GM12878 (cell line): ENCODE data around the gene PPP3CA. TPM values are rescaled to one million over a fixed set of nuclear protein-coding genes. Genes with fewer than 3 reads are reported as not detected.
A peak's percentile ranks its signal among the peaks of the same experiment; 100 is the strongest.

ENCODE experiments used
- ASH2L ChIP-seq: fragments of 300-600, 200-600 bp; sonication (generic); IDR thresholded peaks from 2 replicates; pipeline ENCODE4 v1.6.1; 2017; ENCODE audit warnings: low read depth, mild to moderate bottlenecking, borderline replicate concordance
- BHLHE40 ChIP-seq, 2 experiments: fragments of 450-650 bp in 1 of 2; IDR thresholded peaks; 2 replicates each; pipeline ENCODE4 v1.6.1; 2011 to 2017; ENCODE audit warnings: low read depth in 2 of 2, borderline replicate concordance in 1 of 2, improper control_type of control experiment in 1 of 2, low read length in 1 of 2, mild to moderate bottlenecking in 1 of 2
- BRCA1 ChIP-seq: IDR thresholded peaks from 2 replicates; pipeline ENCODE4 v1.6.1; 2011; ENCODE audit warnings: low read depth, low read length, improper control_type of control experiment
- CEBPB ChIP-seq, 2 experiments: fragments of 150-350 bp in 1 of 2; IDR thresholded peaks; 2 replicates each; pipeline ENCODE4 v1.6.1; 2012 to 2014; ENCODE audit warnings: low read depth in 2 of 2, low read length in 2 of 2, borderline replicate concordance in 1 of 2, inconsistent platforms in 1 of 2
- CHD2 ChIP-seq: IDR thresholded peaks from 2 replicates; pipeline ENCODE4 v1.6.1; 2011; ENCODE audit warnings: low read depth, low read length, improper control_type of control experiment, borderline replicate concordance
- CREM ChIP-seq: IDR thresholded peaks from 2 replicates; pipeline ENCODE4 v1.6.1; 2014; ENCODE audit warnings: antibody characterized with exemption, low read depth
- DPF2 ChIP-seq: fragments of 450-650 bp; IDR thresholded peaks from 2 replicates; pipeline ENCODE4 v1.6.1; 2017; ENCODE audit warnings: mild to moderate bottlenecking
- HDAC6 ChIP-seq: fragments of 200-600 bp; sonication (generic); IDR thresholded peaks from one replicate; pipeline ENCODE4 v1.8.0; 2017; ENCODE audit warnings: antibody characterized with exemption; ENCODE audit not compliant: unreplicated experiment
- IKZF2 ChIP-seq, 2 experiments: fragments of 450-650 bp; IDR thresholded peaks; 2 replicates each; pipeline ENCODE4 v1.6.1; 2017; ENCODE audit warnings: mild to moderate bottlenecking in 2 of 2, moderate library complexity in 2 of 2
- JUNB ChIP-seq: IDR thresholded peaks from 2 replicates; pipeline ENCODE4 v1.6.1; 2016; ENCODE audit warnings: antibody characterized with exemption, mild to moderate bottlenecking
- KDM1A ChIP-seq: fragments of 200-600 bp; sonication (generic); IDR thresholded peaks from 2 replicates; pipeline ENCODE4 v1.6.1; 2016; ENCODE audit warnings: borderline replicate concordance
- LARP7 ChIP-seq: fragments of 450-650 bp; IDR thresholded peaks from 2 replicates; pipeline ENCODE4 v1.6.1; 2017; ENCODE audit warnings: mild to moderate bottlenecking
- MEF2B ChIP-seq: fragments of 450-650 bp; IDR thresholded peaks from 2 replicates; pipeline ENCODE4 v1.6.1; 2018; ENCODE audit warnings: mild to moderate bottlenecking, moderate library complexity; ENCODE audit not compliant: partially characterized antibody, poor library complexity, severe bottlenecking
- MXI1 ChIP-seq: fragments of 150-350 bp; IDR thresholded peaks from 2 replicates; pipeline ENCODE4 v1.6.1; 2011; ENCODE audit warnings: low read depth, mild to moderate bottlenecking, inconsistent platforms, low read length, improper control_type of control experiment
- MYC ChIP-seq: IDR thresholded peaks from 2 replicates; pipeline ENCODE4 v1.6.1; 2011; ENCODE audit warnings: mild to moderate bottlenecking, low read length, moderate library complexity, inconsistent platforms; ENCODE audit not compliant: insufficient read depth, insufficient replicate concordance, insufficient read length, severe bottlenecking
- NFYA ChIP-seq: IDR thresholded peaks from 2 replicates; pipeline ENCODE4 v1.6.1; 2011; ENCODE audit warnings: low read depth, mild to moderate bottlenecking, low read length, improper control_type of control experiment, borderline replicate concordance
- PAX5 ChIP-seq: IDR thresholded peaks from 2 replicates; pipeline ENCODE4 v1.6.1; 2011; ENCODE audit warnings: low read depth, low read length, borderline replicate concordance
- PML ChIP-seq: IDR thresholded peaks from 2 replicates; pipeline ENCODE4 v1.6.1; 2012; ENCODE audit warnings: low read length, inconsistent platforms
- POLR2A ChIP-seq: IDR thresholded peaks from 2 replicates; pipeline ENCODE4 v1.6.1; 2011; ENCODE audit warnings: low read depth, mild to moderate bottlenecking, low read length
- POLR2AphosphoS2 ChIP-seq: IDR thresholded peaks from 2 replicates; pipeline ENCODE4 v1.6.1; 2011; ENCODE audit warnings: low read depth, mild to moderate bottlenecking, low read length, improper control_type of control experiment, moderate library complexity
- POU2F2 ChIP-seq: IDR thresholded peaks from 3 replicates; pipeline ENCODE4 v1.6.1; 2011; ENCODE audit warnings: low read depth, mild to moderate bottlenecking, low read length, borderline replicate concordance
- RBBP5 ChIP-seq: fragments of 200-600 bp; sonication (generic); conservative IDR thresholded peaks from 2 replicates; pipeline ENCODE4 v1.6.1; 2016
- RCOR1 ChIP-seq: conservative IDR thresholded peaks from 2 replicates; pipeline ENCODE4 v1.6.1; 2012; ENCODE audit warnings: low read depth, low read length, improper control_type of control experiment
- SUPT20H ChIP-seq: IDR thresholded peaks from 2 replicates; pipeline ENCODE4 v1.6.1; 2011; ENCODE audit warnings: low read depth, mild to moderate bottlenecking, low read length, moderate library complexity, borderline replicate concordance; ENCODE audit not compliant: control insufficient read depth
- TARDBP ChIP-seq: IDR thresholded peaks from 2 replicates; pipeline ENCODE4 v1.6.1; 2016; ENCODE audit warnings: borderline replicate concordance
- TCF7 ChIP-seq: IDR thresholded peaks from 2 replicates; pipeline ENCODE4 v1.6.1; 2014; ENCODE audit warnings: antibody characterized with exemption, borderline replicate concordance
- ZBED1 ChIP-seq: IDR thresholded peaks from 2 replicates; pipeline ENCODE4 v1.6.1; 2016; ENCODE audit warnings: borderline replicate concordance
- ZNF24 ChIP-seq: fragments of 450-650 bp; IDR thresholded peaks from 2 replicates; pipeline ENCODE4 v1.6.1; 2017; ENCODE audit warnings: antibody characterized with exemption, mild to moderate bottlenecking
- polyA plus RNA-seq, 11 experiments: library from polyadenylated mRNA; depleted of rRNA in 4 of 11; unstranded in 6 of 11; stranded (reverse) in 5 of 11; fragments of >200 nt; fragmentation: Nextera tagmentation in 4 of 11; fragmentation: Illumina TruSeq in 1 of 11; extraction: Ambion mirVana in 4 of 11; extraction: Trizol in 1 of 11; gene quantifications; 1 replicate in 1 of 11; 2 replicates in 10 of 11; pipeline versions ENCODE4 v1.2.1 to v1.2.3, GENCODE V29; 2011 to 2016; ENCODE audit warnings: inconsistent platforms in 2 of 11, missing spikeins in 2 of 11, low read depth in 1 of 11
- total RNA-seq, 4 experiments: library from RNA; depleted of rRNA in 3 of 4; stranded (reverse); fragments of >200 nt in 3 of 4; fragmentation: Illumina TruSeq in 1 of 4; extraction: Trizol in 1 of 4; gene quantifications; 2 replicates each; pipeline versions ENCODE4 v1.2.1 to v1.2.3, GENCODE V29; 2013 to 2021
- TF ChIP-seq, protein P1 (sequence below): IDR thresholded peaks from 2 replicates; pipeline ENCODE4 v1.6.1; 2012; ENCODE audit warnings: mild to moderate bottlenecking, low read depth, low read length
- TF ChIP-seq, protein P2 (sequence below): fragments of 450-650 bp; IDR thresholded peaks from 2 replicates; pipeline ENCODE4 v1.6.1; 2017; ENCODE audit warnings: mild to moderate bottlenecking

The PPP3CA gene
- total and polyA plus RNA-seq, 10 of the 15 experiments (the other 5 are each of a cell fraction or from before 2014, with no cell fraction given) = 0.33 to 9.0 (median 1.0) TPM

DNA sequence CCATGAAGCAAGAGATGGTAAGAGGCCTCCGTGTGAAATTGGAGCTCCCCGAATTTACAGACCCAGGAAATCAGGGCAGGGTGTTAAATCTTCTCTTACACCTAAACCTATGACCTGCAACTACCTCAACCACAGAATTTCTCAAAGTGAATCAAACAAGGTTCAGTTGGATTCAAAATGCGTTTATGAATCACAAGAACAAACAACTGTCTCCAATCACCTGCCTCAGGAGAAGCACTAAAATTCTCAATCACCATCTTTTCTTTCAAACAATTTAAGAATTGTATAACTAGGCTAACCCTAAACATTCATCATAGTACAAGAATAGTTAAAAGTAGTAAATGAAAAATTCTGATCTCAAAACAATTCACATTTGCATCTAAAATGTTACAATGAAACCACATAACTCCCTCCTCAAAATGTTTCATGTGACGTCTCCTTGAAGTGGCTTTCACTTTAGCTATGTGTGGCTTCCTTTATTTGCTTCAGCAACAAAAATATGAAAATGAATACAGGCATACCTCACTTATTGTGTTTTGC, 19.2 kb downstream of the PPP3CA start (continued):
- TF ChIP-seq, protein P1, sequence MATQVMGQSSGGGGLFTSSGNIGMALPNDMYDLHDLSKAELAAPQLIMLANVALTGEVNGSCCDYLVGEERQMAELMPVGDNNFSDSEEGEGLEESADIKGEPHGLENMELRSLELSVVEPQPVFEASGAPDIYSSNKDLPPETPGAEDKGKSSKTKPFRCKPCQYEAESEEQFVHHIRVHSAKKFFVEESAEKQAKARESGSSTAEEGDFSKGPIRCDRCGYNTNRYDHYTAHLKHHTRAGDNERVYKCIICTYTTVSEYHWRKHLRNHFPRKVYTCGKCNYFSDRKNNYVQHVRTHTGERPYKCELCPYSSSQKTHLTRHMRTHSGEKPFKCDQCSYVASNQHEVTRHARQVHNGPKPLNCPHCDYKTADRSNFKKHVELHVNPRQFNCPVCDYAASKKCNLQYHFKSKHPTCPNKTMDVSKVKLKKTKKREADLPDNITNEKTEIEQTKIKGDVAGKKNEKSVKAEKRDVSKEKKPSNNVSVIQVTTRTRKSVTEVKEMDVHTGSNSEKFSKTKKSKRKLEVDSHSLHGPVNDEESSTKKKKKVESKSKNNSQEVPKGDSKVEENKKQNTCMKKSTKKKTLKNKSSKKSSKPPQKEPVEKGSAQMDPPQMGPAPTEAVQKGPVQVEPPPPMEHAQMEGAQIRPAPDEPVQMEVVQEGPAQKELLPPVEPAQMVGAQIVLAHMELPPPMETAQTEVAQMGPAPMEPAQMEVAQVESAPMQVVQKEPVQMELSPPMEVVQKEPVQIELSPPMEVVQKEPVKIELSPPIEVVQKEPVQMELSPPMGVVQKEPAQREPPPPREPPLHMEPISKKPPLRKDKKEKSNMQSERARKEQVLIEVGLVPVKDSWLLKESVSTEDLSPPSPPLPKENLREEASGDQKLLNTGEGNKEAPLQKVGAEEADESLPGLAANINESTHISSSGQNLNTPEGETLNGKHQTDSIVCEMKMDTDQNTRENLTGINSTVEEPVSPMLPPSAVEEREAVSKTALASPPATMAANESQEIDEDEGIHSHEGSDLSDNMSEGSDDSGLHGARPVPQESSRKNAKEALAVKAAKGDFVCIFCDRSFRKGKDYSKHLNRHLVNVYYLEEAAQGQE = no peak
- TF ChIP-seq LARP7 = no peak
- peak; percentile 38 to 57; a peak in 3 of 4 replicates for TF ChIP-seq IKZF2 (IDR thresholded peaks at IDR 0.05)
- no peak for TF ChIP-seq POLR2AphosphoS2
- peak; percentile 33 for TF ChIP-seq MEF2B
- TF ChIP-seq PAX5 = peak; percentile 16; the same call in 1 of the 2 replicates
- no peak for TF ChIP-seq CREM
- TF ChIP-seq BHLHE40 (IDR thresholded peaks at IDR 0.05; ENCODE audit: borderline replicate concordance in 1 of 2, low read depth in 2 of 2, low read length in 1 of 2) = peak; percentile 84 to 90
- no peak for TF ChIP-seq TARDBP
- no peak for TF ChIP-seq MXI1
- no peak for TF ChIP-seq ASH2L
- no peak for TF ChIP-seq HDAC6
- TF ChIP-seq RBBP5 = no peak
- TF ChIP-seq CHD2 = no peak
- TF ChIP-seq PML = no peak
- peak; percentile 64; the same call in 1 of the 2 replicates for TF ChIP-seq DPF2
- no peak for TF ChIP-seq RCOR1
- TF ChIP-seq POLR2A = no peak
- TF ChIP-seq POU2F2 = peak; percentile 67; the same call in 2 of the 3 replicates
- no peak for TF ChIP-seq MYC
- TF ChIP-seq BRCA1 = no peak
- no peak for TF ChIP-seq CEBPB (IDR thresholded peaks at IDR 0.05; ENCODE audit: borderline replicate concordance in 1 of 2, low read depth in 2 of 2, low read length in 2 of 2)
- TF ChIP-seq NFYA = no peak
- TF ChIP-seq TCF7 = peak; percentile 88
- no peak for TF ChIP-seq ZBED1
- TF ChIP-seq JUNB = peak; percentile 61
- TF ChIP-seq SUPT20H = no peak
- TF ChIP-seq ZNF24 = no peak
- TF ChIP-seq, protein P2, sequence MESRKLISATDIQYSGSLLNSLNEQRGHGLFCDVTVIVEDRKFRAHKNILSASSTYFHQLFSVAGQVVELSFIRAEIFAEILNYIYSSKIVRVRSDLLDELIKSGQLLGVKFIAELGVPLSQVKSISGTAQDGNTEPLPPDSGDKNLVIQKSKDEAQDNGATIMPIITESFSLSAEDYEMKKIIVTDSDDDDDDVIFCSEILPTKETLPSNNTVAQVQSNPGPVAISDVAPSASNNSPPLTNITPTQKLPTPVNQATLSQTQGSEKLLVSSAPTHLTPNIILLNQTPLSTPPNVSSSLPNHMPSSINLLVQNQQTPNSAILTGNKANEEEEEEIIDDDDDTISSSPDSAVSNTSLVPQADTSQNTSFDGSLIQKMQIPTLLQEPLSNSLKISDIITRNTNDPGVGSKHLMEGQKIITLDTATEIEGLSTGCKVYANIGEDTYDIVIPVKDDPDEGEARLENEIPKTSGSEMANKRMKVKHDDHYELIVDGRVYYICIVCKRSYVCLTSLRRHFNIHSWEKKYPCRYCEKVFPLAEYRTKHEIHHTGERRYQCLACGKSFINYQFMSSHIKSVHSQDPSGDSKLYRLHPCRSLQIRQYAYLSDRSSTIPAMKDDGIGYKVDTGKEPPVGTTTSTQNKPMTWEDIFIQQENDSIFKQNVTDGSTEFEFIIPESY = no peak
- TF ChIP-seq KDM1A = no peak
